HG02885 (cell line): ENCODE data around the gene MUC21.

Source experiments
- ATAC-seq: cut with Tn5 transposase; IDR thresholded peaks from one replicate; pipeline ENCODE4 v1.9.1; 2021; ENCODE audit warnings: mild to moderate bottlenecking; ENCODE audit not compliant: unreplicated experiment, poor library complexity

Gene MUC21

DNA sequence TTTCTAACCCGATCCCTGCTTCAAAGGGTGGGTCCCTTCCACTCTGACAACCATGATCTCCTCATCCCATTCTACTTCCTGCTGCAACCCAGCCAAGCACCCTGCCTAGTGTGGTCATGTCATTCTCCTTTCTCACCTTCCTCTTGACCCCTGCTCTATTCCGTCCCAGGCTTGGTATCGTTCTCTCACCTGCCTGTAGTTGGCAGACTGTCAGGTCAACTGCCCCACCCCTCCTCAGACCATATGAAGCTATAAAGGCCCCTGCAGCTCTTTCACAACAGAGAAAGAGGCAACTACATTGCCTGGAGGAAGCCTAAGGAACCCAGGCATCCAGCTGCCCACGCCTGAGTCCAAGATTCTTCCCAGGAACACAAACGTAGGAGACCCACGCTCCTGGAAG is at the start of gene MUC21:
Gene MUC21, plus strand, starts transcription at position 280 of the 400 bp plus-strand sequence. CDS start 241 bp downstream, outside the sequence.
- no peak for ATAC-seq

GRCh38 chr6:30935018-30935417 is 48.5 kb upstream of the MUC21 start:
- no peak for ATAC-seq

DNA sequence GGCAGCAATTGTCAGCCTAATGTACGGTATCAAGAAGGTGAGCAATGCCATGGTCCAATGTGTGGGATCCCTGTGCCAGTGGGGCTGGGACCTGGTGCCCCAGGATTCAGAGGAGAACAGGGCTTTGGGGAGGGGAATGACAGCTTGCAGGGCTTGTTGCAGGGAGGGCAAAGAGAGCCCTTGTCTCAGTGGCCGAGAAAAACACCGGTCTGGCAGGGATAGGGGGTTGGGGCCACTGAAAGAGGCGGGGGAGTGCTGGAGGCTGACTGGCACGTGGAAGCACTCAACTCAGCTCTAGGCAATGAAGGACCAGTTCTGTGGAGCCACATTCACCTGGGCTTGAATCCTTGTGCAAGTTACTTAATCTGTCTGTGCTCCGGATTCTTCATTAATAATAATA is 46.3 kb upstream of the MUC21 start:
- ATAC-seq = no peak

DNA sequence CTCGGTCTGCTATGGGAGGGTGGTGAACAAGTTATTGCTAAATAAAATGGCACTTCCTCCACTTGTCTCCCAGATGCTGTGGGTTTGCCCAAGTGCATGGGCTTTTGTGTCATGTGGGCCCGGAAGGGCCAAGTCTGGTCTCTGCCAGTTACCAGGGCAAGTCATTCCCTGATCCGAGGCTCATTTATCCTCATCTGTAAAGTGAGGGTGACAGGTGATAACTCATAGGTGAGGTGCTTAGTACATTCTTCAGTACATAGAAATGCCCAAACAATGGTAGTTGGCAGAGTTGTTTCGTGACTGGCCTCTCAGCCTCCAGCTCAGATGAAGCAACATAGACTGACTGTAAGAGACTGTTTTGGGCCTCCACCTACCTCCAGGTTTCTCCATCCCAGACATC is 44.8 kb upstream of the MUC21 start:
- ATAC-seq = no peak

DNA sequence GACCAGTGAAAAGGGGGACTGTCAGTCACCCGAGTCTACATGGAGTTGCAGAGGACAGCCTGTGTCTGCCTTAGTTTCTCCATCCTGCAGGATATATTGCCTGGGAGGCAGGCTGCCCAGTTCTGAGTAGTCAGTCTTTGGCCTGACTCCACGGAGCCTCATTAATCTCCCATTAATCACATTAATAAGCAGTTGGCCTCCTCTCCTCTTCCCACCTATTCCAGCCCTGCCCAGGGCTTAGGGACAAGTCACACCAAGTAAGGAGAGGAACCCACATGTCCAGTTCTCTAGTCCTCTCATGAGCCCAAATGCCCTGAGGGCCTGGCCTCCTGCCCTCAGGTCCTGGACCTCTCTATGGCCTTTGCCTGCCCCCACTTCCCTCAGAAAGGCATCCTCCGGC is 44.0 kb upstream of the MUC21 start:
- no peak for ATAC-seq

GRCh38 chr6:30940361-30940986 is 43.0 kb upstream of the MUC21 start, which contains the start of gene MUCL3:
TSS of gene MUCL3 (plus strand) at chr6:30940973. CDS start at chr6:30941000, 27 bp downstream.
- ATAC-seq = no peak

DNA sequence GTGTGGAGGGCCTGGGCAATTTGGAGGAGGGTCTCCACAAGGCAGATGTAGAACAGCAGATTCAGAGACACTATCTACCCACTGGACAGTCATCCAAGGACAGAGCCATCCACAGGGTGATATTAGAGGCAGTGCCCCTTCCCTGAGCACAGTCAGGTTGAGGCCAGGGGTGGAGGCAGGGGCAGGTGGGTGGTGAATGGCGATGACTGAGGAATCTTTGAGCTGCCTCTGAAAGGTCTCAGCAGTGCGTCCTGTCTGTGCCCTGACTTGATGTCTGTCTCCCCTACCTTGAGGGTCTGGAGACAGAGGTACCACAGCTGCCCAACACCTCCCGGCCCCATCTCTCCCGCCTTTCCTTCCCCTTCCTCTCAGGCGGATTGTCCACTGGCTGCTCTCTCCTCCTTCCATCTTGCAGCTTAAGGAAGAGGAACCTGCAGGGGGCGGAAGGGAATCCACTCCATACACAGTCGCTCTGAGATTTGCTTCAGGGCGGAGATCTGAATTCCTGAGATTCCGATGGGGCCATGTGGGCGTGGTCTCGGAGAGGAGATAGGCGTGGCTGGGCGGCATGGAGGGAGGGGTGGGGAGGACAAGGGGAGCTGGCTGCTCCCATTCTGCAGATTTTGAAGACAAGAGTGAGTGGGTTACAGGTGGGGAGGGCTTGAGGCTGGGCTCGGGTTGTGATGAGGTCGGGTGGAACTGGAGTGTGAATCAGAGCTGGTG is 41.0 kb upstream of the MUC21 start:
- ATAC-seq = no peak

DNA sequence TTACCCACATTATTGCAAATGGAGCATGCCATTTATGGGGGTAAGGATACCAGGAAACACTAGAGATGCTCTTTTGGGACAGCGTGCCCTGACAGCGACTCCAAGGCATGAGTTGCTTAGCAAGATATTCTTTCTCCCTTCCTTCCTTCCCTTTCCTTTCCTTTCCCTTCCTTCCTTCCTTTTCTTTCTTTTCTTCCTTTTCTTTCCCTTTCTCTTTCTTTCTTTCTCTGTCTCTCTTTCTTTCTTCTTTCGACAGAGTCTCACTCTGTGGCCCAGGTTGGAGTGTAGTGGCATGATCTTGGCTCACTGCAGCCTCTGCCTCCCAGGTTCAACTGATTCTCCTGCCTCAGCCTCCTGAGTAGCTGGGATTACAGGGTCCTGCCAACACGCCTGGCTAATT is 39.5 kb upstream of the MUC21 start:
- ATAC-seq = no peak

DNA sequence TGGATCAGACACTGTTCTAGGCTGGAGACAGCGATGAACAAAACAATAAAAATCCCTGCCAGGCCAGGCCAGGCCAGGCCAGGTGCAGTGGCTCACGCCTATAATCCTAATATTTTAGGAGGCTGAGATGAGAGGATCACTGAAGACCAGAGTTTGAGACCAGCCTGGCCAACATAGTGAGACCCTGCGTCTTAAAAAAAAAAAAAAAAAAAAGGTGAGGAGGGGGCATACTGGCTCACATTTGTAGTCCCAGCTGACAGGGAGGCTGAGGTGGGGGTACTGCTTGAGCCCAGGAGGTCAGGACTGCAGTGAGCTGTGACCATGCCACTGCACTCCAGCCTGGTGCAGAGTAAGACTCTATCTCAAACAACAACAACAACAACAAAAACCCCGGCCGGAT is 38.2 kb upstream of the MUC21 start:
- ATAC-seq = no peak

DNA sequence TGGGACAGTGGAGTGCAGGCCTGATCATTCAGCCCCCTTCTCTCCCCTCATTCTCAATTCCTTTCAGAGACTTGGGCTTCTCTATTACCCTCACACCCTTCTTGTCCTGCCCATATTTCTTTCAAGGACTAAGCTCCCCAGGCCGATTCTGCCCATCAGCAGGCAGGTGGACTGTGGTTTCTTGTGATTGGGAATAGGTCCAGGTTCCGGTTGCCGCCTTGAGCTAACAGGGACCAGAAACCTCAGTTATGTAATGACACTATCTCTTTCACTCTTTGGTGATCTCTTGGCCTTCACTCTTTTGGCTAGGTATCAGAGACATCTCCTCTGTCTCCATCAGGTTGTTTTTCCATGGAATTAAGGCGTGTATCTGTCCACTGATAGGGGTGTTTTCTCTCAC is 36.3 kb upstream of the MUC21 start:
- ATAC-seq = no peak

DNA sequence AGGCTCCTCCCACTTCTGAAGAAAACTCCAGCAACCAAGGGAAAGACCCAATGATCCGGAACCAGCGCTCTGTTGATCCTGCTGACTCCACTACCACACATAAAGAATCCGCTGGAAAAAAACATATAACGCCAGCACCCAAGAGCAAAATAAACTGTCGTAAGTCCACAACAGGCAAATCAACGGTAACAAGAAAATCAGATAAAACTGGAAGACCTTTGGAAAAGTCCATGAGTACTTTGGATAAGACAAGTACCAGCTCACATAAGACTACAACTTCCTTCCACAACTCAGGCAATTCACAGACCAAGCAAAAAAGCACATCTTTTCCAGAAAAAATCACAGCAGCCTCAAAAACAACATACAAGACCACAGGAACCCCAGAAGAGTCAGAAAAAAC is 34.7 kb upstream of the MUC21 start:
- no peak for ATAC-seq

- no peak for ATAC-seq
Observed at GRCh38 chr6:30951907-30952469, 31.5 kb upstream of the MUC21 start.

DNA sequence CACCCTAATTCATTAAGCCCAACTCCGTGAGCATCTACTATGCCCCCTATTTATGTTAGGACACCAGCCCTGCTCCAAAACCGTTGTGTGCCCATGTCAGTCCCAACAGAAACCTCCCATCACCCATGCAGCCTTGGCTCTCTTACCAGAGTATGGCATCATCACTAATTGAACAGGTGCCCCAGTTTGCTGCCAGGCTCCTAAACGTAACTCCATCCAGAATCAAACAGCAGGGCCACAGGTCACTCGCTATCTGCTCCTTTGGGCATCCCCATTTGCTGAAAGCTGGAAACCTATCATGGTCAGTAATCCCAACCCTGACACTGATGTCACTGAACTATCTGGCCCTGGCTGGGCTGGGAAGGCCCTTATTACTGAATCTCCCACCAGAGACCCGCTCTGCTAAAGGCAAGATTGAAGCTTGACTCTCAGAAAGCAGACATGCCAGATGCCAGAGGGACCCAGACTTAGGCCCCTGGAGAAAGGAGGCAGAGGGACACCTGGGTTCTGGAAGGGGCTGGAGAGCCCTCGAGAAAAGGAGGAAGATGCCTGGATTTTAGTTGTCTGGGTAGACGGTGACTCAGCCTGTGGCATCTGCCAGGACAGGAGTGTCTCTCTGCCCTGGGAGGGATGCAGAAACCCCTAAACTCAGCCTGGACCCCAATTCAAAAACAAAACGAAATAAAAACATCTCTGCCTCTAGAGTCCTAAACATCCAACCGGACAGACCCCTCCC is 28.7 kb upstream of the MUC21 start:
- no peak for ATAC-seq

DNA sequence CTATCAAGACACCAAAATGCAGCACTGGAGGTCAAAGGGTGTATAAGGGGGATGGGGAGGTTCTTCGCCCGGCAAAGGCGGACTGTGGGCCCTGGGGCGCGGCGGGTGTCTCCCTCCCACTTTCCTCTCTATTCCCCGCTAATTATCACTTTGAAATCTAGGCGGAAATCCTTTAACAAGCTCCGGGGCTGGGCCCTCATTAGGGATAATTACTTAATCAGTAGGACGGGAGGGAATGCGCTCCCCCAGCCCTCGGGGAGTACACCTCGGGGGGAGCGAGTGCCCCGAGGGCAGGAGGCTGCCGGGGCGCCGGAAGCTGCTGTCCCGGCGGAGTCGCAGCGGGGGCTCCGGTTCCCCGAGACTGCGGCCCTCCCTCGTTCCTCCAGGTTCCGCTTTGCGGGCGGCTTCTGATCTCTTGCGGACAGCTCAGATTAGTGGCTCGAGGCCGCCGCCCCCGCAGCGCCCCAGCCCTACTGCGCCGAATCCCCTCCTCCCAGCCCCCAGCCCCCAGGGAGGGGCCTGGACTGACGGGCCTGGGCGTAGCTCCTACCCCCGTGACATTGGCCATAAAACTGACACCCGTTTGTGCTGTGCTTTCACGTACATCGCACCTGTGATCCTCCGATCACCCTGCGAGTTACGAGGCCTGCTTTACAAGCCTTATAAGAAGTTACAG is 28.0 kb upstream of the MUC21 start:
- ATAC-seq = no peak

GRCh38 chr6:30957716-30958115 is 25.8 kb upstream of the MUC21 start:
- ATAC-seq = no peak

DNA sequence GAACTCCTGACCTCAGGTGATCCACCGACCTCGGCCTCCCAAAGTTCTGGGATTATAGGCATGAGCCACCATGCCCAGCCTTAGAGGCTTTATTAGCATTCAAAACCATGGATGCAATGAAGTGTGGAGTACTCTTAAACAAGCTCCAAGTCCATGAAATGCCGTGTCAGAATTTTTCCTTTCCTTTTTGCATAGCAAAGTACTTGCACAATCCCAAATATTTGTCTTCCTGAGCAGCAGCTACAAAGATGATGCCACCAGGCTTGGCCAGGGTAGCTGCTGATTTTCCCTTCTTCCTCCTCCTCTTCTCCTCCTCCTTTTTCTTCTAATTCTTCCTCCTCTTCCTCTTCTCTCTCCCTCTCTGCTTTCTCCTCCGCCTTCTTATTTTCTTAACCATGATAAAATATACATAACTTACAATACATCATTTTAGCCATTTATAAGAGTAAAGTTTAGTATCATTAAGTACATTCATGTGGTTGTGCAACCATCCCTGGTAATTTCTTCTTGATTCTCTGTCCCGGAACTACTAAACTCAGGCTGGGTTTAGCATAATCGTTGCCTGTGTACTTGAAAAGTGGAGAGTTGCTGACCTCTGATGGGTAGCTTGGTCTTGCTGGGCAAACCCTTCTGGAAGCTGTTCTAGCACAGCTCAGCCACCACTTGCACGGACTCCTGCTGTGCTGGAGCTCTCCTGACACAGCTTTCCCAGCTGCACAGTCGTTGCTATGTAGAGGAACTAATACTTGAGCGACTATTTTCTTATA is 22.4 kb upstream of the MUC21 start:
- no peak for ATAC-seq

DNA sequence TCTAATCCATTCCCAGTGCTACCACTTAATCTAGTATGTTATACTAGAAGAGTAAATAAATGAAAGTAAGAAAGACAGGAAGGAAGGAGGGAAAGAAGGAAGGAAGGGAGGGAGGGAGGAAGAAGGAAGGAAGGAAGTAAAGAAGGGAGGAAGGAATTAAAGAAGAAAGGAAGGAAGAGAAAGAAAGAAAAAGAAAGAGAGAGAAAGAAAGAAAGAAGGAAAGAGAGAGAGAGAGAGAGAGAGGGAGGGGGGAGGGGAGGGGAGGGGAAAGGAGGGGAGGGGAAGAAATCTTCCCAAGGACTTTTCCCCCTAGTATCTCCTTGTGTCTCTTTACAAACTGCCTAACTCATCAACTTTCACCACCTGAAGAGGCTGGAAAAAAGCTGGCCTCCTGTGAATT is 20.8 kb upstream of the MUC21 start:
- no peak for ATAC-seq

DNA sequence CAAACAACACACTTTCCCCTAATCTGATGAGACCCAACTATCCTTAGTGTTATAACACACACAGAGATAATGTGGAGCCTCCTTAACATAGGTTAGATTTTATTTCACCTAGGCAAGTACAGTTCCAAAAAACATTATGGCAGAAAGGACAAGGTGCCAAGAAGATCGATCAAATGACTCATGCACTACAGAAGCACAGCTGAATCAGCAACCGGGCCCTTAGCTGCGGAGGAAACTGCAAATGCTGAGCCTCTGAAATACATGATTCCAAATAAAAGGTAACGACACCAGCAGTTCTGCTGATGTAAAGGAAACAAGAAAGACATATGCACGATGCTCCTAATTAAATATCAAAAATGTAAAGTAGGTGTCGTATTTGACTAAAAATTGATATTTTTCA is 19.9 kb upstream of the MUC21 start:
- no peak for ATAC-seq

DNA sequence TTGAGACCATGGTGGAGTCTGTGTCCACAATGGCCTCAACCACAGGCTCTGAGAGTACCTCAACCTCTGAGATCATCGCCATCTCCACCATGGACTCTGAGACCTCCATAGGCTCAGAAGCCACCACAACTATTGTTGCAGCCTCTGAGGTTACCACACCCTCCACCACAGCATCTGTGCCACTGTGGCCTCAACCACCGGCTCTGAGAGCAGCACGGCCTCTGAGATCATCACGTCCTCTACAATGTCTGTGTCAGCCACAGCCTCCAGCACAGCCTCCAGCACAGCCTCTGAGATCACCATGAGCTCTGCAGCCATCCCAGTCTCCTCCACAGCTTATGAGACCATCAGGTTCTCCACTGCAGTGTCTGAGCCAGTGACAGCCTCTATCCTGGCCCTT is 19.4 kb upstream of the MUC21 start:
- no peak for ATAC-seq

- no peak for ATAC-seq
Observed at GRCh38 chr6:30965140-30965601, 18.3 kb upstream of the MUC21 start.
